GM11168 (cell line): ENCODE results near the gene ROBO3.

Experiments
- in situ Hi-C: fragments of 300-500 bp; cut with MboI; formaldehyde crosslinking; loops from one replicate; pipeline ENCODE4 v1.12.0; 2022; ENCODE audit warnings: low sequenced_read_pairs; ENCODE audit not compliant: unreplicated experiment

Gene ROBO3

GRCh38 chr11:124841201-124841600 lies 24.0 kb upstream of the ROBO3 start:
- in situ Hi-C loops, result no loop called here

- in situ Hi-C loops, result no loop called here
Measured at GRCh38 chr11:124841840-124842239, 23.4 kb upstream of the ROBO3 start.

- in situ Hi-C loops, result no loop called here
Measured at GRCh38 chr11:124842305-124842704, 22.9 kb upstream of the ROBO3 start.

- in situ Hi-C loops, result no loop called here
Measured at GRCh38 chr11:124843616-124843910, 21.7 kb upstream of the ROBO3 start.

GRCh38 chr11:124844664-124845079 lies 20.6 kb upstream of the ROBO3 start:
- in situ Hi-C loops, result no loop called here

- in situ Hi-C loops, result no loop called here
Measured at GRCh38 chr11:124846070-124846673, 19.1 kb upstream of the ROBO3 start.

GRCh38 chr11:124859171-124859570 lies 6.1 kb upstream of the ROBO3 start:
- in situ Hi-C loops, result no loop called here

- in situ Hi-C loops, result no loop called here
Measured at GRCh38 chr11:124861670-124862069, 3.6 kb upstream of the ROBO3 start.

- in situ Hi-C loops, result no loop called here
Measured at GRCh38 chr11:124863137-124863825, 2.0 kb upstream of the ROBO3 start.

- in situ Hi-C loops, result no loop called here
Measured at GRCh38 chr11:124863826-124864165, 1.4 kb upstream of the ROBO3 start.

GRCh38 chr11:124864176-124864891 lies 898 bp upstream of the ROBO3 start:
- in situ Hi-C loops, result no loop called here

- in situ Hi-C loops, result no loop called here
Measured at GRCh38 chr11:124864892-124865180, 396 bp upstream of the ROBO3 start.

GRCh38 chr11:124865902-124866851 lies 945 bp downstream of the ROBO3 start:
- in situ Hi-C loops, result no loop called here

- in situ Hi-C loops, result no loop called here
Measured at GRCh38 chr11:124867700-124868099, 2.5 kb downstream of the ROBO3 start.

- in situ Hi-C loops, result no loop called here
Measured at GRCh38 chr11:124868331-124869274, 3.4 kb downstream of the ROBO3 start.

GRCh38 chr11:124869331-124869730 lies 4.1 kb downstream of the ROBO3 start:
- in situ Hi-C loops, result no loop called here

- in situ Hi-C loops, result no loop called here
Measured at GRCh38 chr11:124869856-124870387, 4.7 kb downstream of the ROBO3 start.

GRCh38 chr11:124870430-124870829 lies 5.2 kb downstream of the ROBO3 start:
- in situ Hi-C loops, result no loop called here

GRCh38 chr11:124872280-124872679 lies 7.0 kb downstream of the ROBO3 start:
- in situ Hi-C loops, result no loop called here

- in situ Hi-C loops, result no loop called here
Measured at GRCh38 chr11:124872741-124873140, 7.5 kb downstream of the ROBO3 start.
